CD14-positive monocyte (primary cell): ENCODE measurements around the gene CHL1. TPM values are rescaled to one million over a fixed set of nuclear protein-coding genes. Genes with fewer than 3 reads are reported as not detected.

ENCODE experiments used
- DNase-seq, 3 donors: peaks; one replicate each; pipeline ENCODE4 v3.0.0-alpha.2; 2011 to 2022
- H2AFZ ChIP-seq: 2 replicates; pipeline ENCODE4 v1.6.0; 2012; ENCODE audit warnings: mild to moderate bottlenecking, low read depth, low read length, inconsistent platforms; ENCODE audit not compliant: insufficient read depth, poor library complexity, severe bottlenecking
- H3K27ac ChIP-seq, 2 donors: 1 replicate in 1 of 2; 2 replicates in 1 of 2; pipeline ENCODE4 v1.5.1; 2012 to 2013; ENCODE audit warnings: low read length in 2 of 2, control low read depth in 1 of 2, inconsistent platforms in 1 of 2, low read depth in 1 of 2, mild to moderate bottlenecking in 1 of 2
- H3K27me3 ChIP-seq, 2 donors: one replicate each; pipeline versions ENCODE4 v1.6.0 to v1.6.1; 2011 to 2013; ENCODE audit warnings: low read length in 2 of 2; ENCODE audit not compliant: control insufficient read depth in 2 of 2, insufficient read depth in 2 of 2
- H3K36me3 ChIP-seq, 2 donors: replicated peaks in 1 of 2; 1 replicate in 1 of 2; 2 replicates in 1 of 2; pipeline versions ENCODE4 v1.5.1 to v1.6.1; 2012 to 2013; ENCODE audit warnings: low read length in 2 of 2, control low read depth in 1 of 2, inconsistent platforms in 1 of 2, mild to moderate bottlenecking in 1 of 2; ENCODE audit not compliant: insufficient read depth in 2 of 2, control insufficient read depth in 1 of 2
- H3K4me1 ChIP-seq, 2 donors: 1 replicate in 1 of 2; 2 replicates in 1 of 2; pipeline versions ENCODE4 v1.5.1 to v1.6.1; 2012 to 2013; ENCODE audit warnings: low read length in 2 of 2, control low read depth in 1 of 2, inconsistent platforms in 1 of 2, mild to moderate bottlenecking in 1 of 2, moderate library complexity in 1 of 2; ENCODE audit not compliant: insufficient read depth in 2 of 2, control insufficient read depth in 1 of 2
- H3K4me2 ChIP-seq: replicated peaks from 2 replicates; pipeline ENCODE3; 2012; ENCODE audit warnings: low read length, moderate library complexity, mild to moderate bottlenecking; ENCODE audit not compliant: poor library complexity, severe bottlenecking; ENCODE audit errors: extremely low read depth
- H3K4me3 ChIP-seq, 3 experiments: fragments of 200-600 bp in 1 of 3; sonication (generic) in 1 of 3; replicated peaks in 1 of 3; 1 replicate in 2 of 3; 2 replicates in 1 of 3; pipeline ENCODE4 v1.5.1; 2011 to 2013; ENCODE audit warnings: low read length in 3 of 3, mild to moderate bottlenecking in 3 of 3, control low read depth in 2 of 3, low read depth in 2 of 3, inconsistent platforms in 1 of 3, moderate library complexity in 1 of 3
- H3K79me2 ChIP-seq: 2 replicates; pipeline ENCODE4 v1.6.0; 2012; ENCODE audit warnings: mild to moderate bottlenecking, control low read depth, inconsistent platforms, low read length, moderate library complexity; ENCODE audit not compliant: insufficient read depth
- H3K9ac ChIP-seq: 2 replicates; pipeline ENCODE4 v1.6.0; 2017; ENCODE audit warnings: low read length, mild to moderate bottlenecking; ENCODE audit not compliant: insufficient read depth, poor library complexity, severe bottlenecking
- H3K9me3 ChIP-seq, 2 donors: replicated peaks in 1 of 2; 1 replicate in 1 of 2; 2 replicates in 1 of 2; pipeline versions ENCODE4 v1.5.1 to v1.6.1; 2012 to 2013; ENCODE audit warnings: low read length in 2 of 2, control low read depth in 1 of 2; ENCODE audit not compliant: control insufficient read depth in 1 of 2, insufficient read depth in 1 of 2
- H4K20me1 ChIP-seq: 2 replicates; pipeline ENCODE4 v1.6.0; 2012; ENCODE audit warnings: mild to moderate bottlenecking, low read length, control low read depth, moderate library complexity; ENCODE audit not compliant: insufficient read depth
- H3K27ac Mint-ChIP-seq, 7 donors: one replicate each; pipeline ENCODE4 v1.8.0; 2020; ENCODE audit warnings: mild to moderate bottlenecking in 7 of 7, mixed read lengths in 7 of 7, moderate library complexity in 6 of 7, inconsistent platforms in 2 of 7
- H3K27me3 Mint-ChIP-seq, 3 donors: one replicate each; pipeline ENCODE4 v1.8.0; 2021 to 2022; ENCODE audit warnings: low read depth in 3 of 3, mild to moderate bottlenecking in 3 of 3, mixed read lengths in 3 of 3, moderate library complexity in 3 of 3, inconsistent platforms in 1 of 3
- H3K36me3 Mint-ChIP-seq, 2 donors: one replicate each; pipeline ENCODE4 v1.8.0; 2020; ENCODE audit warnings: mixed read lengths in 2 of 2, inconsistent platforms in 1 of 2, mild to moderate bottlenecking in 1 of 2
- H3K4me1 Mint-ChIP-seq: one replicate; pipeline ENCODE4 v1.8.0; 2020; ENCODE audit warnings: mild to moderate bottlenecking, mixed read lengths
- H3K4me3 Mint-ChIP-seq, 2 donors: one replicate each; pipeline ENCODE4 v1.8.0; 2020; ENCODE audit warnings: mild to moderate bottlenecking in 2 of 2, mixed read lengths in 2 of 2, moderate library complexity in 1 of 2
- H3K9me3 Mint-ChIP-seq, 7 donors: one replicate each; pipeline ENCODE4 v1.8.0; 2020 to 2022; ENCODE audit warnings: mixed read lengths in 7 of 7, mild to moderate bottlenecking in 6 of 7, moderate library complexity in 6 of 7, inconsistent platforms in 2 of 7
- CTCF ChIP-seq: fragments of 200-600 bp; IDR thresholded peaks from one replicate; pipeline ENCODE4 v1.8.0; 2022; ENCODE audit warnings: antibody characterized with exemption, mild to moderate bottlenecking
- WGBS: methylation state at CpG from one replicate; pipeline ENCODE4 v1.1.5; 2013; ENCODE audit warnings: missing lambda C conversion rate; ENCODE audit not compliant: insufficient coverage; 5-methylcytosine and 5-hydroxymethylcytosine counted together
- intact Hi-C, 2 donors: fragments of 100-400 bp; cut with micrococcal nuclease; formaldehyde crosslinking; loops; one replicate each; pipeline versions ENCODE4 v1.15.0 to v1.15.1; 2023
- polyA plus RNA-seq, 3 donors: library from polyadenylated mRNA; depleted of rRNA in 1 of 3; unstranded in 2 of 3; stranded (reverse) in 1 of 3; fragments of 300-500 nt in 2 of 3; fragments of >200 nt in 1 of 3; fragmentation: Illumina TruSeq in 2 of 3; gene quantifications; 1 replicate in 2 of 3; 2 replicates in 1 of 3; pipeline ENCODE4 v1.2.3, GENCODE V29; 2012 to 2021

Gene CHL1
- polyA plus RNA-seq, 3 donors, result not detected

- Histone ChIP-seq H3K4me3 (no peak overlapping the region), H3K4me2 (no peak overlapping the region), H3K27ac (no peak overlapping the region), H3K27me3 (no peaks in the 10 kb centered on the region), H3K79me2 (no peaks in the 10 kb centered on the region), H3K9ac (no peak overlapping the region), H3K9me3 (no peaks in the 10 kb centered on the region), H3K4me1 (no peaks in the 10 kb centered on the region), H3K36me3 (no peaks in the 10 kb centered on the region), H2AFZ (no peak overlapping the region), H4K20me1 (no peaks in the 10 kb centered on the region)
- Mint-ChIP-seq H3K27ac (no peak overlapping the region), H3K27me3 (no peaks in the 10 kb centered on the region), H3K9me3 (peaks cover 0 to 2% (median 0%) of the 10 kb centered on the region in 7 donors), H3K4me1 (no peaks in the 10 kb centered on the region), H3K4me3 (no peak overlapping the region), H3K36me3 (no peaks in the 10 kb centered on the region)
- no peak for DNase-seq
- WGBS, result no CpG with 5 or more reads among the region's 4 CpGs
- TF ChIP-seq CTCF, result no peak
- intact Hi-C loops, result no loop called here
Measured at GRCh38 chr3:427128-427527, 230.6 kb downstream of the CHL1 start.

GRCh38 chr3:430186-430585, 233.6 kb downstream of the CHL1 start:
- H3K27ac ChIP-seq, result no peak overlapping the region
- Mint-ChIP-seq H3K9me3 (peaks cover 0 to 6% (median 1%) of the 10 kb centered on the region in 7 donors), H3K4me3 (no peak overlapping the region), H3K4me1 (no peaks in the 10 kb centered on the region), H3K27me3 (no peaks in the 10 kb centered on the region), H3K36me3 (no peaks in the 10 kb centered on the region), H3K27ac (no peak overlapping the region)
- no CpG with 5 or more reads among the region's 4 CpGs for WGBS
- H3K4me2 ChIP-seq, result no peak overlapping the region
- no peak for DNase-seq
- no peak overlapping the region for H3K9ac ChIP-seq
- H3K4me3 ChIP-seq, result no peak overlapping the region
- no peak for TF ChIP-seq CTCF
- H3K27me3 ChIP-seq, result no peaks in the 10 kb centered on the region
- intact Hi-C loops, result no loop called here
- H4K20me1 ChIP-seq, result no peaks in the 10 kb centered on the region
- H3K79me2 ChIP-seq, result no peaks in the 10 kb centered on the region
- H3K4me1 ChIP-seq, result no peaks in the 10 kb centered on the region
- no peak overlapping the region for H2AFZ ChIP-seq
- H3K9me3 ChIP-seq, result no peaks in the 10 kb centered on the region
- H3K36me3 ChIP-seq, result no peaks in the 10 kb centered on the region
